Esophagus mucosa (tissue), 1 donor: Measurements from ENCODE around the gene IPO13. TPM values are rescaled to one million over a fixed set of nuclear protein-coding genes. Genes with fewer than 3 reads are reported as not detected.

Source experiments
- ATAC-seq: fragments of 200-7000 bp; cut with Tn5 transposase; one replicate; pipeline ENCODE4 v1.9.1; 2020
- total RNA-seq: library from RNA; stranded (reverse); gene quantifications from one replicate; pipeline ENCODE4 v1.2.4, GENCODE V29; 2023
- donor health status: DM: yes; HTN: yes; CAD: no.

Gene IPO13
- total RNA-seq, 1 donor from 2014 or later, result 21.7 TPM

- ATAC-seq, result peak; percentile 82
These were observed 27.9 kb downstream of the IPO13 start, which contains the start of gene ATP6V0B for GRCh38 chr1:43974443-43975248. Gene ATP6V0B (plus strand): TSS chr1:43974960. CDS start chr1:43975041, 81 bp downstream.

- ATAC-seq, result peak; percentile 26
These were observed 28.7 kb downstream of the IPO13 start for GRCh38 chr1:43975249-43975961.

GRCh38 chr1:43976045-43976444 lies 29.3 kb downstream of the IPO13 start:
- no peak for ATAC-seq

GRCh38 chr1:43976890-43977289 lies 30.1 kb downstream of the IPO13 start:
- ATAC-seq, result no peak

- ATAC-seq, result no peak
These were observed 30.9 kb downstream of the IPO13 start for GRCh38 chr1:43977376-43978263.

- no peak for ATAC-seq
These were observed 31.5 kb downstream of the IPO13 start for GRCh38 chr1:43978264-43978550.

- no peak for ATAC-seq
These were observed 32.0 kb downstream of the IPO13 start, which contains the start of gene B4GALT2 for GRCh38 chr1:43978551-43979260. Gene B4GALT2 (plus strand): TSS chr1:43979210. CDS start chr1:43981161, 1,951 bp downstream.

GRCh38 chr1:43979261-43979527 lies 32.4 kb downstream of the IPO13 start:
- no peak for ATAC-seq

GRCh38 chr1:43979528-43980254 lies 32.9 kb downstream of the IPO13 start:
- peak; percentile 9 for ATAC-seq

- ATAC-seq, result peak; percentile 78
These were observed 33.7 kb downstream of the IPO13 start for GRCh38 chr1:43980255-43981134.

GRCh38 chr1:43981135-43981491 lies 34.4 kb downstream of the IPO13 start:
- peak; percentile 50 for ATAC-seq

GRCh38 chr1:43981636-43982035 lies 34.9 kb downstream of the IPO13 start:
- ATAC-seq, result no peak

- ATAC-seq, result no peak
These were observed 35.5 kb downstream of the IPO13 start for GRCh38 chr1:43982241-43982640.

- ATAC-seq, result no peak
These were observed 36.1 kb downstream of the IPO13 start for GRCh38 chr1:43982808-43983207.

- ATAC-seq, result no peak
These were observed 36.6 kb downstream of the IPO13 start for GRCh38 chr1:43983253-43983899.

GRCh38 chr1:43984855-43985254 lies 38.1 kb downstream of the IPO13 start:
- ATAC-seq, result no peak

- no peak for ATAC-seq
These were observed 39.3 kb downstream of the IPO13 start for GRCh38 chr1:43985984-43986595.

GRCh38 chr1:43986712-43987111 lies 40.0 kb downstream of the IPO13 start:
- no peak for ATAC-seq

- ATAC-seq, result no peak
These were observed 40.6 kb downstream of the IPO13 start for GRCh38 chr1:43987159-43987902.
